HFFc6 (cell line): ENCODE results near the gene CD38. TPM values are rescaled to one million over a fixed set of nuclear protein-coding genes. Genes with fewer than 3 reads are reported as not detected.

Source experiments
- DNase-seq: peaks from one replicate; pipeline ENCODE4 v3.0.0-alpha.2; 2018
- H3K27ac Mint-ChIP-seq: 2 replicates; pipeline ENCODE4 v1.8.0; 2020; ENCODE audit warnings: mild to moderate bottlenecking, mixed read lengths
- H3K27me3 Mint-ChIP-seq: 2 replicates; pipeline ENCODE4 v1.8.0; 2021; ENCODE audit warnings: mild to moderate bottlenecking, moderate library complexity, mixed read lengths; ENCODE audit not compliant: insufficient read depth
- H3K36me3 Mint-ChIP-seq: 2 replicates; pipeline ENCODE4 v1.8.0; 2021; ENCODE audit warnings: low read depth, mixed read lengths
- H3K4me1 Mint-ChIP-seq: 2 replicates; pipeline ENCODE4 v1.8.0; 2020; ENCODE audit warnings: low read depth, mixed read lengths
- H3K4me3 Mint-ChIP-seq: 2 replicates; pipeline ENCODE4 v1.8.0; 2020; ENCODE audit warnings: mild to moderate bottlenecking, moderate library complexity, mixed read lengths
- H3K9me3 Mint-ChIP-seq: 2 replicates; pipeline ENCODE4 v1.8.0; 2020; ENCODE audit warnings: mild to moderate bottlenecking, mixed read lengths
- CTCF ChIP-seq: fragments of 200-600 bp; sonication (generic); IDR thresholded peaks from 2 replicates; pipeline ENCODE4 v1.5.0; 2021; ENCODE audit warnings: antibody characterized with exemption, mild to moderate bottlenecking
- total RNA-seq, 6 experiments: library from RNA; stranded (reverse); fragmentation: NEBNext Ultra II Directional; extraction: Animal tissue kit (Norgen Biotek cat#: 25700); gene quantifications; 2 replicates in 1 of 6; 3 replicates in 5 of 6; pipeline ENCODE4 v1.2.3, GENCODE V29; 2021

Gene CD38
- total RNA-seq, 6 experiments from 2014 or later = 0.07 to 0.15 (median 0.07) TPM; not detected in 3

DNA sequence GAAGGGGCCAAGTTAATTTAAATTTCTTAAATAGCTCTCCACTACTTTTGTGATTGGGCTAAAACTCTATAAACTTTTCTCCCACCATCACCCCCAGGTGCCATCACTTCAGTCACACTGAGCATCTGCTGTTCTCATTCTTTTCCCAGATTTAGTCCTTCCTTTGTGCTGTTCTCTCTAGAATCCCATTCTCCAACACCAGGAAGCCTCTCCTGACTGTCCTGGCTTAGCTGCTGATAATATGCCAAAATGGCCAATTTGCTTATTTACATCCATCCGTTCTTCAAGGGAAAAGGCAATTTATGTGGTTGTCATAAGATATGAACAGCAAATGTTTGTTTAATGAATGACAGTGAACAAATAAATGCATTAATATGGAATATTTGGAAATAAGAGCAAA, 116.3 kb downstream of the CD38 start:
- no peak for TF ChIP-seq CTCF
- H3K4me1 Mint-ChIP-seq = peaks cover 32% of the 10 kb centered on the region
- peaks cover 27% of the 10 kb centered on the region for H3K27me3 Mint-ChIP-seq
- H3K27ac Mint-ChIP-seq = peak overlapping the region; percentile 88
- peaks cover 8% of the 10 kb centered on the region for H3K36me3 Mint-ChIP-seq
- H3K4me3 Mint-ChIP-seq = peak overlapping the region; percentile 16; the same call in 1 of the 2 replicates
- H3K9me3 Mint-ChIP-seq = no peaks in the 10 kb centered on the region
- no peak for DNase-seq

- Mint-ChIP-seq H3K4me3 (no peak overlapping the region), H3K27ac (no peak overlapping the region; the same call in 1 of the 2 replicates), H3K4me1 (peaks cover 32% of the 10 kb centered on the region), H3K9me3 (no peaks in the 10 kb centered on the region), H3K27me3 (peaks cover 27% of the 10 kb centered on the region), H3K36me3 (peaks cover 10% of the 10 kb centered on the region)
- DNase-seq = no peak
- TF ChIP-seq CTCF = no peak
Observed at GRCh38 chr4:15894921-15895916, 117.1 kb downstream of the CD38 start.

DNA sequence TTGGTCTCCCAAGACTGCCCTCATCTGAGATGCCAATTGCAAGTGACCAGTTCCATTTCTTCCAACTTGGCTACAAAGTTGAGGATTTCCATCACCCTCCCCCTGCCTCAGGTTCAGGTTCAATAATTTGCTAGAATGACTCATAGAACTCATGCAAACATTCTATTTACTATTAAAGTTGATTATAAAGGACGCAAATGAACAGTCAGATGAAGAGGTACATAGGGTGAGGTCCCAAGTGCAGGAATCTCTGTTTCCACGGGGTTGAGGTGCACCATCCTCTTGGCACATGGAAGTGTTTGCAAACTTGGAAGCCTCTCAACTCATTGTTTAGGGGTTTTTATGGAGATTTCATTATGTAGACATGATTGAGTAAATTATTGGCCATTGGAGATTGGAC, 119.4 kb downstream of the CD38 start:
- Mint-ChIP-seq H3K36me3 (peaks cover 10% of the 10 kb centered on the region), H3K4me1 (peaks cover 32% of the 10 kb centered on the region), H3K4me3 (no peak overlapping the region), H3K9me3 (no peaks in the 10 kb centered on the region), H3K27me3 (peaks cover 32% of the 10 kb centered on the region), H3K27ac (no peak overlapping the region)
- TF ChIP-seq CTCF = no peak
- no peak for DNase-seq

GRCh38 chr4:15898902-15899301, 120.8 kb downstream of the CD38 start:
- TF ChIP-seq CTCF = no peak
- H3K27ac Mint-ChIP-seq = no peak overlapping the region
- peaks cover 19% of the 10 kb centered on the region for H3K4me1 Mint-ChIP-seq
- H3K27me3 Mint-ChIP-seq = peaks cover 42% of the 10 kb centered on the region
- no peaks in the 10 kb centered on the region for H3K9me3 Mint-ChIP-seq
- H3K4me3 Mint-ChIP-seq = no peak overlapping the region
- peaks cover 10% of the 10 kb centered on the region for H3K36me3 Mint-ChIP-seq
- DNase-seq = no peak

GRCh38 chr4:15899511-15899910, 121.4 kb downstream of the CD38 start:
- peaks cover 10% of the 10 kb centered on the region for H3K36me3 Mint-ChIP-seq
- DNase-seq = no peak
- no peak overlapping the region for H3K4me3 Mint-ChIP-seq
- peaks cover 13% of the 10 kb centered on the region for H3K4me1 Mint-ChIP-seq
- peaks cover 48% of the 10 kb centered on the region for H3K27me3 Mint-ChIP-seq
- TF ChIP-seq CTCF = no peak
- H3K9me3 Mint-ChIP-seq = no peaks in the 10 kb centered on the region
- H3K27ac Mint-ChIP-seq = no peak overlapping the region
